Fibroblast of peridontal ligament (primary cell): ENCODE results near the gene FCAMR.

Source experiments
- DNase-seq: peaks from one replicate; pipeline ENCODE4 v3.0.0-alpha.2; 2010; ENCODE audit errors: extremely low read depth

Gene FCAMR

GRCh38 chr1:206909161-206909882, 60.9 kb downstream of the FCAMR start:
- DNase-seq, result no peak

- DNase-seq, result no peak
Measured at GRCh38 chr1:206908038-206908437, 62.2 kb downstream of the FCAMR start.
